H9 (cell line): ENCODE results near the gene GABBR2. TPM values are rescaled to one million over a fixed set of nuclear protein-coding genes. Genes with fewer than 3 reads are reported as not detected.

Experiments
- DNase-seq: peaks from one replicate; pipeline ENCODE4 v3.0.0-alpha.2; 2017
- H2AFZ ChIP-seq: one replicate; pipeline ENCODE4 v1.6.1; 2013; ENCODE audit warnings: mild to moderate bottlenecking, low read length, control low read depth, moderate library complexity
- H2AK5ac ChIP-seq: 2 replicates; pipeline ENCODE4 v1.6.1; 2013; ENCODE audit warnings: low read length, control low read depth, mixed read lengths; ENCODE audit not compliant: insufficient read length
- H2BK120ac ChIP-seq: one replicate; pipeline ENCODE4 v1.6.1; 2013; ENCODE audit warnings: low read depth, mild to moderate bottlenecking, low read length, control low read depth, inconsistent platforms; ENCODE audit not compliant: poor library complexity, severe bottlenecking
- H2BK12ac ChIP-seq: 2 replicates; pipeline ENCODE4 v1.6.1; 2013; ENCODE audit warnings: low read length, control low read depth, mixed read lengths, low read depth; ENCODE audit not compliant: insufficient read length
- H2BK15ac ChIP-seq: 2 replicates; pipeline ENCODE4 v1.6.1; 2013; ENCODE audit warnings: low read depth, low read length, control low read depth
- H2BK20ac ChIP-seq: one replicate; pipeline ENCODE4 v1.6.1; 2013; ENCODE audit warnings: low read depth, mild to moderate bottlenecking, low read length, control low read depth, inconsistent platforms; ENCODE audit not compliant: poor library complexity, severe bottlenecking
- H2BK5ac ChIP-seq: 2 replicates; pipeline ENCODE4 v1.6.1; 2013; ENCODE audit warnings: low read length, control low read depth, mixed read lengths; ENCODE audit not compliant: insufficient read length
- H3K14ac ChIP-seq: 2 replicates; pipeline ENCODE4 v1.6.1; 2013; ENCODE audit warnings: low read length, control low read depth; ENCODE audit not compliant: insufficient read depth
- H3K18ac ChIP-seq: 2 replicates; pipeline ENCODE4 v1.6.1; 2013; ENCODE audit warnings: low read depth, mild to moderate bottlenecking, mixed read lengths, low read length, control low read depth; ENCODE audit not compliant: insufficient read length
- H3K23ac ChIP-seq: 2 replicates; pipeline ENCODE4 v1.6.1; 2013; ENCODE audit warnings: low read length, control low read depth, mixed read lengths, low read depth; ENCODE audit not compliant: insufficient read length
- H3K23me2 ChIP-seq: 2 replicates; pipeline ENCODE4 v1.6.1; 2013; ENCODE audit warnings: low read depth, mild to moderate bottlenecking, mixed read lengths, low read length, control low read depth; ENCODE audit not compliant: insufficient read length, poor library complexity, severe bottlenecking
- H3K27ac ChIP-seq: 2 replicates; pipeline ENCODE4 v1.5.1; 2013; ENCODE audit warnings: low read length, control low read depth, mixed read lengths, low read depth; ENCODE audit not compliant: insufficient read length
- H3K27me3 ChIP-seq: 2 replicates; pipeline ENCODE4 v1.6.1; 2013; ENCODE audit warnings: low read length, control low read depth, inconsistent platforms; ENCODE audit not compliant: insufficient read depth
- H3K4ac ChIP-seq: 2 replicates; pipeline ENCODE4 v1.6.1; 2013; ENCODE audit warnings: low read depth, mild to moderate bottlenecking, control low read depth, inconsistent platforms, low read length, moderate library complexity
- H3K4me1 ChIP-seq: 2 replicates; pipeline ENCODE4 v1.6.1; 2013; ENCODE audit warnings: low read length, control low read depth, inconsistent platforms; ENCODE audit not compliant: insufficient read depth
- H3K4me2 ChIP-seq: 2 replicates; pipeline ENCODE4 v1.6.1; 2013; ENCODE audit warnings: low read length, control low read depth, mixed read lengths; ENCODE audit not compliant: insufficient read length, insufficient read depth
- H3K56ac ChIP-seq: 2 replicates; pipeline ENCODE4 v1.6.1; 2013; ENCODE audit warnings: low read depth, mild to moderate bottlenecking, mixed read lengths, low read length, control low read depth; ENCODE audit not compliant: insufficient read length
- H3K79me1 ChIP-seq: 2 replicates; pipeline ENCODE4 v1.6.1; 2013; ENCODE audit warnings: low read depth, mild to moderate bottlenecking, moderate library complexity, low read length, control low read depth, inconsistent platforms; ENCODE audit not compliant: insufficient read depth, poor library complexity, severe bottlenecking
- H3K79me2 ChIP-seq: 2 replicates; pipeline ENCODE4 v1.6.1; 2013; ENCODE audit warnings: low read length, control low read depth, inconsistent platforms; ENCODE audit not compliant: insufficient read depth
- H3K9ac ChIP-seq: 2 replicates; pipeline ENCODE4 v1.6.1; 2013; ENCODE audit warnings: low read length, control low read depth, mixed read lengths; ENCODE audit not compliant: insufficient read length; ENCODE audit errors: extremely low read depth
- H3K9me3 ChIP-seq: one replicate; pipeline ENCODE4 v1.6.1; 2013; ENCODE audit warnings: low read depth, low read length, inconsistent platforms; ENCODE audit not compliant: control insufficient read depth
- H3T11ph ChIP-seq: one replicate; pipeline ENCODE4 v1.6.1; 2013; ENCODE audit warnings: mild to moderate bottlenecking, low read length, control low read depth, inconsistent platforms
- H4K20me1 ChIP-seq: one replicate; pipeline ENCODE4 v1.6.1; 2013; ENCODE audit not compliant: control insufficient read depth, insufficient read length, insufficient read depth
- H4K5ac ChIP-seq: 2 replicates; pipeline ENCODE4 v1.6.1; 2013; ENCODE audit warnings: low read depth, mild to moderate bottlenecking, mixed read lengths, low read length, control low read depth; ENCODE audit not compliant: insufficient read length
- H4K8ac ChIP-seq: replicated peaks from 2 replicates; pipeline ENCODE4 v1.6.1; 2013; ENCODE audit warnings: low read length, control low read depth, mixed read lengths, low read depth; ENCODE audit not compliant: insufficient read length
- H4K91ac ChIP-seq: 2 replicates; pipeline ENCODE4 v1.6.1; 2013; ENCODE audit warnings: low read depth, mild to moderate bottlenecking, moderate library complexity, mixed read lengths, low read length, control low read depth; ENCODE audit not compliant: insufficient read length
- H3K27ac Mint-ChIP-seq, 3 experiments: 2 replicates in 2 of 3; 3 replicates in 1 of 3; pipeline ENCODE4 v1.8.0; 2020 to 2021; ENCODE audit warnings: mixed read lengths in 3 of 3, mild to moderate bottlenecking in 1 of 3, moderate library complexity in 1 of 3
- H3K27me3 Mint-ChIP-seq: 2 replicates; pipeline ENCODE4 v1.8.0; 2021; ENCODE audit warnings: low read depth, mild to moderate bottlenecking, moderate library complexity, mixed read lengths
- H3K36me3 Mint-ChIP-seq, 3 experiments: 2 replicates in 2 of 3; 3 replicates in 1 of 3; pipeline ENCODE4 v1.8.0; 2020 to 2021; ENCODE audit warnings: low read depth in 3 of 3, mixed read lengths in 3 of 3; ENCODE audit not compliant: insufficient read depth in 1 of 3
- H3K4me1 Mint-ChIP-seq, 2 experiments: 2 replicates each; pipeline ENCODE4 v1.8.0; 2020; ENCODE audit warnings: mixed read lengths in 2 of 2
- H3K4me3 Mint-ChIP-seq, 2 experiments: 2 replicates in 1 of 2; 3 replicates in 1 of 2; pipeline ENCODE4 v1.8.0; 2020 to 2021; ENCODE audit warnings: mild to moderate bottlenecking in 2 of 2, mixed read lengths in 2 of 2, moderate library complexity in 1 of 2
- H3K9me3 Mint-ChIP-seq, 2 experiments: 2 replicates in 1 of 2; 3 replicates in 1 of 2; pipeline ENCODE4 v1.8.0; 2020; ENCODE audit warnings: mild to moderate bottlenecking in 2 of 2, mixed read lengths in 2 of 2, moderate library complexity in 1 of 2
- CTCF ChIP-seq: fragments of 200-600 bp; sonication (generic); conservative IDR thresholded peaks from 3 replicates; pipeline ENCODE4 v1.8.0; 2021; ENCODE audit warnings: antibody characterized with exemption, mild to moderate bottlenecking
- WGBS: extraction: QIAGEN DNeasy Blood & Tissue Kit; methylation state at CpG from one replicate; pipeline ENCODE4 v1.1.7; 2013; ENCODE audit warnings: missing lambda C conversion rate, low lambda C conversion rate, mixed read lengths; ENCODE audit not compliant: insufficient read length; ENCODE audit errors: extremely low coverage; 5-methylcytosine and 5-hydroxymethylcytosine counted together
- total RNA-seq: library from RNA; stranded (reverse); gene quantifications from 2 replicates; pipeline ENCODE4 v1.2.1, GENCODE V29; 2021

Gene GABBR2
- total RNA-seq, 1 experiment from 2014 or later: 0.66 TPM

DNA sequence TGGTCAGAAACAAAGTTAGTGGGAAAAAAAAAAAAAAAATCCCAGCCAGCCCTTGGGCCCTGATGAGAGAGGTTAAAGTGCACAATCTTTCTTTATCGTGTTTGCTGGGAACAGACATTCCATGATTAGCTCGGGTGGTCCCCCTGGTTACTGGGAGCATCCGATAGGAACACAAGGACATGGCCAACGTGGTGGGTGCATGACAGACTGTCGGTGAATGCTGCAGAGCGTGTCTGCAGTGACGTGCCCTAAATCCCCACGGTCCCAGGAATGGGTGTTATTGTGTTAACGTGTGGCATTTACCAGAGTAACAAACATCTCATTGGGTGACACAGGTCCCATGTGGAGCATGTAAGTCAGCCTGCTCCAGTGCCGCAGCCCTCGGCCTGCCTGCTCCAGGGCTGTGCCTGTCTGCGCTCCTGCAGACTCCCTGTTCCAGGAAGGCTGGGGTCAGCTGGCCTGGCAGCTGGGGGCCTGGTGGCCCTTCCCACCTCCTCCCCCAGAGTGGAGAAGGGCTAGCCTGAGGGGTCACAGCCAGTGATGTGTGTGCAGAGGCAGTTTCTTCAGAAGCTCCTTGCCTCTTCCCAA lies 419.0 kb downstream of the GABBR2 start:
- TF ChIP-seq CTCF: no peak

More for the DNA sequence above, 419.0 kb downstream of the GABBR2 start:
- Histone ChIP-seq H2BK5ac (no peak overlapping the region), H3K23ac (no peak overlapping the region), H3K27me3 (no peaks in the 10 kb centered on the region), H2BK12ac (no peak overlapping the region), H2AK5ac (no peak overlapping the region), H2BK120ac (no peak overlapping the region), H4K91ac (no peak overlapping the region), H3K14ac (no peak overlapping the region; the same call in 1 of the 2 replicates), H3K18ac (no peak overlapping the region), H3K79me1 (no peaks in the 10 kb centered on the region), H3K27ac (no peak overlapping the region), H3K4me2 (no peak overlapping the region), H2BK20ac (no peak overlapping the region), H2AFZ (no peak overlapping the region), H4K20me1 (no peaks in the 10 kb centered on the region), H4K8ac (no peak overlapping the region), H3K9ac (no peak overlapping the region), H2BK15ac (no peak overlapping the region), H3K4me1 (no peaks in the 10 kb centered on the region), H3K79me2 (no peaks in the 10 kb centered on the region), H4K5ac (no peak overlapping the region), H3K9me3 (no peaks in the 10 kb centered on the region), H3K56ac (no peak overlapping the region), H3T11ph (no peak overlapping the region), H3K23me2 (no peaks in the 10 kb centered on the region), H3K4ac (no peak overlapping the region)
- Mint-ChIP-seq H3K36me3 (peaks cover 0 to 1% (median 0%) of the 10 kb centered on the region in 3 experiments; a peak in 1 of 7 replicates), H3K27me3 (no peaks in the 10 kb centered on the region; the same call in 1 of the 2 replicates), H3K27ac (no peak overlapping the region), H3K4me3 (no peak overlapping the region), H3K9me3 (no peaks in the 10 kb centered on the region), H3K4me1 (peaks cover 12% of the 10 kb centered on the region in 2 experiments)
- no CpG with 5 or more reads among the region's 12 CpGs for WGBS
- DNase-seq: no peak
